OCI-LY7 (cell line): ENCODE measurements around the gene MCEE. TPM values are rescaled to one million over a fixed set of nuclear protein-coding genes. Genes with fewer than 3 reads are reported as not detected.

ENCODE experiments used
- BruUV-seq: library from RNA; stranded (reverse); fragments of 400-500 nt; replicated peaks from 2 replicates; lab custom pipeline; 2021; lab: Mats Ljungman, UMichigan
- CTCF ChIA-PET: fragments of 300-600 bp; sonication (Branson Sonifier 250); formaldehyde crosslinking; loops from one replicate; lab custom pipeline; 2022; ENCODE audit warnings: antibody characterized with exemption; ENCODE audit not compliant: unreplicated experiment; lab: Charles Lee
- POLR2A ChIA-PET: fragments of 300-600 bp; sonication (Branson Sonifier 250); formaldehyde crosslinking; loops from one replicate; lab custom pipeline; 2022; ENCODE audit warnings: antibody characterized with exemption; lab: Charles Lee
- DNase-seq: peaks from one replicate; pipeline ENCODE4 v3.0.0-alpha.2; 2015; ENCODE audit warnings: low spot score
- H2AFZ ChIP-seq: fragments of 200-600 bp; sonication (generic), shearing (Covaris generic); 2 replicates; pipeline ENCODE4 v1.6.1; 2014; ENCODE audit warnings: mild to moderate bottlenecking, antibody characterized with exemption, low read length, moderate library complexity
- H3K27ac ChIP-seq: fragments of 200-600 bp; sonication (generic); 2 replicates; pipeline ENCODE4 v1.5.1; 2014; ENCODE audit warnings: mixed run types, low read depth, mild to moderate bottlenecking, moderate library complexity, low read length, inconsistent platforms; ENCODE audit not compliant: poor library complexity, severe bottlenecking
- H3K36me3 ChIP-seq: fragments of 200-600 bp; sonication (generic); 2 replicates; pipeline ENCODE4 v1.6.1; 2014; ENCODE audit warnings: mild to moderate bottlenecking, antibody characterized with exemption, low read length, moderate library complexity, mixed read lengths; ENCODE audit not compliant: insufficient read depth
- H3K4me1 ChIP-seq: fragments of 200-600 bp; sonication (generic); 2 replicates; pipeline ENCODE4 v1.5.1; 2014; ENCODE audit warnings: mild to moderate bottlenecking, low read length; ENCODE audit not compliant: insufficient read depth, poor library complexity, severe bottlenecking
- H3K4me2 ChIP-seq: fragments of 200-600 bp; sonication (generic); 2 replicates; pipeline ENCODE4 v1.6.1; 2014; ENCODE audit warnings: mild to moderate bottlenecking, low read length
- H3K4me3 ChIP-seq: fragments of 200-600 bp; sonication (generic); 2 replicates; pipeline ENCODE4 v1.5.1; 2014; ENCODE audit warnings: mild to moderate bottlenecking, low read depth, low read length; ENCODE audit not compliant: poor library complexity, severe bottlenecking
- H3K79me2 ChIP-seq: fragments of 200-600 bp; sonication (generic); 2 replicates; pipeline ENCODE4 v1.6.1; 2016; ENCODE audit warnings: low read depth, mild to moderate bottlenecking, low read length, moderate library complexity, mixed read lengths; ENCODE audit not compliant: insufficient read depth
- H3K9me2 ChIP-seq: fragments of 200-600 bp; sonication (generic); 2 replicates; pipeline ENCODE4 v1.6.1; 2016; ENCODE audit warnings: mild to moderate bottlenecking, low read length, mixed read lengths; ENCODE audit not compliant: insufficient read depth
- H3K9me3 ChIP-seq: fragments of 200-600 bp; sonication (generic); 2 replicates; pipeline ENCODE4 v1.6.1; 2014; ENCODE audit warnings: mild to moderate bottlenecking, mixed run types, low read length, mixed read lengths
- H4K20me1 ChIP-seq: fragments of 200-600 bp; sonication (generic); 2 replicates; pipeline ENCODE4 v1.6.1; 2014; ENCODE audit warnings: mild to moderate bottlenecking, antibody characterized with exemption, low read length, moderate library complexity, mixed read lengths; ENCODE audit not compliant: insufficient read depth
- CTCF ChIP-seq: fragments of 200-600 bp; sonication (generic); conservative IDR thresholded peaks from 2 replicates; pipeline ENCODE4 v1.5.1; 2014; ENCODE audit warnings: mild to moderate bottlenecking, antibody characterized with exemption, low read length, moderate library complexity, mixed read lengths
- EZH2phosphoT487 ChIP-seq: fragments of 200-600 bp; sonication (generic); IDR thresholded peaks from 2 replicates; pipeline ENCODE4 v1.6.1; 2018; ENCODE audit warnings: low read depth, borderline replicate concordance, mild to moderate bottlenecking, mixed run types, antibody characterized with exemption, low read length, moderate library complexity, mixed read lengths
- intact Hi-C: fragments of 100-400 bp; cut with micrococcal nuclease; formaldehyde crosslinking; loops from one replicate; pipeline ENCODE4 v1.10.0; 2022; ENCODE audit not compliant: unreplicated experiment
- total RNA-seq, 2 experiments: library from RNA; depleted of rRNA in 1 of 2; stranded (reverse); fragments of >200 nt in 1 of 2; shearing (Covaris generic) in 1 of 2; gene quantifications; 2 replicates each; pipeline ENCODE4 v1.2.3, GENCODE V29; 2014 to 2022

MCEE gene
- total RNA-seq, 2 experiments from 2014 or later: 26.4 to 30.8 TPM

- BruUV-seq: no TSS peak
Observed at GRCh38 chr2:71070294-71071093, 59.5 kb downstream of the MCEE start.

GRCh38 chr2:71069376-71069775 is 60.7 kb downstream of the MCEE start:
- Histone ChIP-seq H4K20me1 (peaks cover 18% of the 10 kb centered on the region), H3K4me1 (peaks cover 71% of the 10 kb centered on the region), H3K9me3 (no peaks in the 10 kb centered on the region), H2AFZ (no peak overlapping the region), H3K4me3 (peak overlapping the region; percentile 94), H3K36me3 (peaks cover 49% of the 10 kb centered on the region), H3K4me2 (peak overlapping the region; percentile 92), H3K79me2 (peaks cover 59% of the 10 kb centered on the region), H3K27ac (peak overlapping the region; percentile 99), H3K9me2 (no peaks in the 10 kb centered on the region)
- no peak for TF ChIP-seq CTCF
- TF ChIP-seq EZH2phosphoT487: no peak
- BruUV-seq: TSS peak; percentile 71
- no peak for DNase-seq
- intact Hi-C loops: loop anchor here (2.0 to 10.0 kb wide), 5 partner anchors 75 to 982 kb away; partner anchors contain the start of genes PAIP2B, PCBP1, TEX261 and TIA1
- POLR2A ChIA-PET: interaction anchor here (1.2 to 2.9 kb wide), 3 partner anchors 10 to 70 kb away, joined by 3 to 11 read pairs (median 4); partner anchors contain the start of genes MCEE and MPHOSPH10
- CTCF ChIA-PET: interaction anchor here (1.2 to 2.0 kb wide), 3 partner anchors 19 to 85 kb away, joined by 4 to 5 read pairs (median 4); no protein-coding TSS in a partner anchor

More at GRCh38 chr2:71070294-71071093, 59.5 kb downstream of the MCEE start:
- peak; percentile 71 for DNase-seq
- intact Hi-C loops: loop anchor here (2.0 kb wide), 1 partner anchor 48 kb away; no protein-coding TSS in a partner anchor
- ChIA-PET POLR2A (interaction anchor here (0.5 to 1.8 kb wide), 6 partner anchors 9 to 160 kb away, joined by 3 to 9 read pairs (median 6); partner anchors contain the start of genes MCEE and MPHOSPH10), CTCF (interaction anchor here (0.9 to 2.0 kb wide), 9 partner anchors 10 to 84 kb away, joined by 4 to 6 read pairs (median 5); no protein-coding TSS in a partner anchor)
- TF ChIP-seq EZH2phosphoT487 (no peak), CTCF (peak; percentile 81)
- Histone ChIP-seq H3K36me3 (peaks cover 60% of the 10 kb centered on the region), H3K9me2 (no peaks in the 10 kb centered on the region), H3K27ac (peak overlapping the region; percentile 99), H2AFZ (no peak overlapping the region), H3K9me3 (no peaks in the 10 kb centered on the region), H3K4me3 (peak overlapping the region; percentile 94), H3K4me2 (peak overlapping the region; percentile 92), H3K4me1 (peaks cover 60% of the 10 kb centered on the region), H4K20me1 (peaks cover 18% of the 10 kb centered on the region), H3K79me2 (peaks cover 59% of the 10 kb centered on the region)
